IMR-90 (cell line): Measurements from ENCODE around the gene CCKAR. TPM values are rescaled to one million over a fixed set of nuclear protein-coding genes. Genes with fewer than 3 reads are reported as not detected.
A peak's percentile ranks its signal among the peaks of the same experiment; 100 is the strongest.

ENCODE experiments used
- ATAC-seq: fragments of 200-7000 bp; cut with Tn5 transposase; 2 replicates; pipeline ENCODE4 v1.9.1; 2020; ENCODE audit warnings: low read depth, mild to moderate bottlenecking, moderate library complexity
- BruUV-seq: library from RNA; stranded (reverse); fragments of 400-500 nt; replicated peaks from 2 replicates; lab custom pipeline; 2021; lab: Mats Ljungman, UMichigan
- CTCF ChIA-PET: fragments of 300-600 bp; formaldehyde crosslinking; extraction: SDS; loops from one replicate; lab custom pipeline; 2021; ENCODE audit warnings: antibody characterized with exemption; lab: Yijun Ruan, JAX
- POLR2A ChIA-PET: fragments of 300-600 bp; sonication (Branson Sonifier 250); formaldehyde crosslinking; loops from one replicate; lab custom pipeline; 2022; ENCODE audit warnings: antibody characterized with exemption; ENCODE audit not compliant: unreplicated experiment; lab: Charles Lee
- DNase-seq: peaks from one replicate; pipeline ENCODE4 v3.0.0; 2013
- H2AFZ ChIP-seq: replicated peaks from 2 replicates; pipeline ENCODE3; 2013; ENCODE audit warnings: low read length, mild to moderate bottlenecking; ENCODE audit not compliant: poor library complexity
- H2AK5ac ChIP-seq: 2 replicates; pipeline ENCODE4 v1.6.1; 2013; ENCODE audit warnings: low read depth, low read length, inconsistent platforms
- H2AK9ac ChIP-seq: replicated peaks from 2 replicates; pipeline ENCODE3; 2013; ENCODE audit warnings: mild to moderate bottlenecking, low read depth, low read length, moderate library complexity; ENCODE audit not compliant: poor library complexity
- H2BK120ac ChIP-seq: 2 replicates; pipeline ENCODE4 v1.6.1; 2013; ENCODE audit warnings: low read depth, low read length, inconsistent platforms
- H2BK15ac ChIP-seq: 3 replicates; pipeline ENCODE4 v1.6.1; 2013; ENCODE audit warnings: low read depth, low read length, inconsistent platforms
- H2BK20ac ChIP-seq: 2 replicates; pipeline ENCODE4 v1.6.1; 2013; ENCODE audit warnings: low read depth, mild to moderate bottlenecking, inconsistent platforms, low read length, moderate library complexity
- H2BK5ac ChIP-seq: 2 replicates; pipeline ENCODE4 v1.6.1; 2013; ENCODE audit warnings: mild to moderate bottlenecking, low read depth, low read length, inconsistent platforms; ENCODE audit not compliant: poor library complexity, severe bottlenecking
- H3K14ac ChIP-seq: replicated peaks from 2 replicates; pipeline ENCODE4 v1.6.1; 2013; ENCODE audit warnings: low read depth, low read length, inconsistent platforms
- H3K18ac ChIP-seq: 2 replicates; pipeline ENCODE4 v1.6.1; 2013; ENCODE audit warnings: low read depth, low read length, control low read depth
- H3K23ac ChIP-seq: 2 replicates; pipeline ENCODE4 v1.6.1; 2013; ENCODE audit warnings: low read depth, low read length, inconsistent platforms
- H3K27ac ChIP-seq: 2 replicates; pipeline ENCODE4 v1.5.1; 2013; ENCODE audit warnings: mild to moderate bottlenecking, control low read depth, low read length; ENCODE audit not compliant: insufficient read depth
- H3K27me3 ChIP-seq: 2 replicates; pipeline ENCODE4 v1.6.1; 2013; ENCODE audit warnings: low read length; ENCODE audit not compliant: control insufficient read depth, insufficient read depth
- H3K36me3 ChIP-seq: 2 replicates; pipeline ENCODE4 v1.6.1; 2013; ENCODE audit warnings: low read length, mixed read lengths; ENCODE audit not compliant: control insufficient read depth, insufficient read depth
- H3K4ac ChIP-seq: 2 replicates; pipeline ENCODE4 v1.6.1; 2013; ENCODE audit warnings: low read depth, low read length, inconsistent platforms
- H3K4me1 ChIP-seq: 2 replicates; pipeline ENCODE4 v1.6.1; 2013; ENCODE audit warnings: low read length, mixed read lengths; ENCODE audit not compliant: control insufficient read depth, insufficient read depth
- H3K4me2 ChIP-seq: 2 replicates; pipeline ENCODE4 v1.6.1; 2013; ENCODE audit warnings: low read depth, mild to moderate bottlenecking, control low read depth, low read length, moderate library complexity
- H3K4me3 ChIP-seq: 2 replicates; pipeline ENCODE4 v1.5.1; 2013; ENCODE audit warnings: low read depth, mild to moderate bottlenecking, control low read depth, low read length, moderate library complexity; ENCODE audit not compliant: insufficient read depth
- H3K56ac ChIP-seq: 2 replicates; pipeline ENCODE4 v1.6.1; 2013; ENCODE audit warnings: low read length, inconsistent platforms; ENCODE audit not compliant: insufficient read depth; ENCODE audit errors: extremely low read depth
- H3K79me1 ChIP-seq, 2 experiments: 2 replicates each; pipeline ENCODE4 v1.6.1; 2013; ENCODE audit warnings: low read length in 2 of 2, inconsistent platforms in 1 of 2, low read depth in 1 of 2
- H3K9ac ChIP-seq: 2 replicates; pipeline ENCODE4 v1.6.1; 2013; ENCODE audit warnings: low read depth, low read length, control low read depth
- H3K9me1 ChIP-seq: 2 replicates; pipeline ENCODE4 v1.6.1; 2013; ENCODE audit warnings: low read length, inconsistent platforms; ENCODE audit not compliant: insufficient read depth
- H3K9me3 ChIP-seq: 2 replicates; pipeline ENCODE4 v1.6.1; 2013; ENCODE audit warnings: low read length; ENCODE audit not compliant: control insufficient read depth, insufficient read depth
- H4K20me1 ChIP-seq: 2 replicates; pipeline ENCODE4 v1.6.1; 2013; ENCODE audit warnings: low read length, inconsistent platforms; ENCODE audit not compliant: insufficient read depth
- H4K5ac ChIP-seq: 2 replicates; pipeline ENCODE4 v1.6.1; 2013; ENCODE audit warnings: mild to moderate bottlenecking, low read depth, low read length, control low read depth
- H4K8ac ChIP-seq, 2 experiments: 2 replicates each; pipeline ENCODE4 v1.6.1; 2013; ENCODE audit warnings: low read depth in 2 of 2, low read length in 2 of 2, control low read depth in 1 of 2, inconsistent platforms in 1 of 2
- H4K91ac ChIP-seq: 2 replicates; pipeline ENCODE4 v1.6.1; 2013; ENCODE audit warnings: low read depth, low read length, inconsistent platforms; ENCODE audit not compliant: insufficient read depth
- CEBPB ChIP-seq: IDR thresholded peaks from 2 replicates; pipeline ENCODE4 v1.6.1; 2012; ENCODE audit warnings: low read depth, low read length, improper control_type of control experiment
- MXI1 ChIP-seq: IDR thresholded peaks from 2 replicates; pipeline ENCODE4 v1.6.1; 2012; ENCODE audit warnings: low read depth, mild to moderate bottlenecking, low read length, moderate library complexity, borderline replicate concordance
- NFE2L2 ChIP-seq: fragments of 150-350 bp; IDR thresholded peaks from 2 replicates; pipeline ENCODE4 v1.6.1; 2016; ENCODE audit warnings: low read depth, mild to moderate bottlenecking, low read length
- POLR2A ChIP-seq: IDR thresholded peaks from 2 replicates; pipeline ENCODE4 v1.6.1; 2012; ENCODE audit warnings: mild to moderate bottlenecking, low read depth, low read length
- RAD21 ChIP-seq: IDR thresholded peaks from 2 replicates; pipeline ENCODE4 v1.6.1; 2012; ENCODE audit warnings: low read length, improper control_type of control experiment
- RCOR1 ChIP-seq: IDR thresholded peaks from 2 replicates; pipeline ENCODE4 v1.6.1; 2012; ENCODE audit warnings: mild to moderate bottlenecking, low read length, improper control_type of control experiment; ENCODE audit not compliant: insufficient replicate concordance
- SMC3 ChIP-seq: fragments of 150-350 bp; IDR thresholded peaks from 2 replicates; pipeline ENCODE4 v1.6.1; 2016; ENCODE audit warnings: low read depth, mild to moderate bottlenecking, antibody characterized with exemption, low read length, moderate library complexity
- USF2 ChIP-seq: fragments of 150-350 bp; IDR thresholded peaks from 2 replicates; pipeline ENCODE4 v1.6.1; 2017; ENCODE audit warnings: mild to moderate bottlenecking, antibody characterized with exemption, low read length, low read depth
- WGBS, 2 experiments: methylation state at CpG; one replicate each; pipeline versions ENCODE4 v1.1.5 to v1.1.7; 2013; ENCODE audit warnings: missing lambda C conversion rate in 2 of 2; ENCODE audit not compliant: insufficient read length in 1 of 2; ENCODE audit errors: extremely low coverage in 2 of 2; 5-methylcytosine and 5-hydroxymethylcytosine counted together
- dilution Hi-C: fragments of 300-500 bp; cut with HindIII; formaldehyde crosslinking; loops from one replicate; pipeline ENCODE4 v1.14.3; 2018; ENCODE audit warnings: low sequenced_read_pairs; ENCODE audit not compliant: unreplicated experiment
- in situ Hi-C: fragments of 300-500 bp; cut with MboI; formaldehyde crosslinking; loops from 3 replicates; pipeline ENCODE4 v1.14.3; 2019; ENCODE audit warnings: low sequenced_read_pairs, inconsistent platforms, mixed read lengths
- intact Hi-C: fragments of 100-400 bp; cut with micrococcal nuclease; formaldehyde crosslinking; loops from 2 replicates; pipeline ENCODE4 v1.10.0; 2022
- polyA plus RNA-seq, 3 experiments: library from polyadenylated mRNA; depleted of rRNA; stranded (reverse); fragments of >200 nt; gene quantifications; 2 replicates each; pipeline ENCODE4 v1.2.3, GENCODE V29; 2012; ENCODE audit warnings: low replicate concordance in 1 of 3
- total RNA-seq: library from RNA; depleted of rRNA; stranded (reverse); fragments of >200 nt; gene quantifications from 2 replicates; pipeline ENCODE4 v1.2.3, GENCODE V29; 2012

The CCKAR gene
- total and polyA plus RNA-seq, 2 of the 4 experiments (the other 2 are of a cell fraction) = not detected

- H4K5ac ChIP-seq = no peak overlapping the region
- no peaks in the 10 kb centered on the region for H3K9me1 ChIP-seq
- POLR2A ChIA-PET = no interaction called here
- DNase-seq = no peak
- no peak overlapping the region for H2BK20ac ChIP-seq
- H2AK9ac ChIP-seq = no peak overlapping the region
- TF ChIP-seq NFE2L2 = no peak
- TF ChIP-seq SMC3 = no peak
- no peak for TF ChIP-seq MXI1
- TF ChIP-seq USF2 = no peak
- TF ChIP-seq POLR2A = no peak
- TF ChIP-seq RAD21 = no peak
- no peak for TF ChIP-seq CEBPB
- no peak for TF ChIP-seq RCOR1
- H4K20me1 ChIP-seq = no peaks in the 10 kb centered on the region
- H3K4me1 ChIP-seq = no peaks in the 10 kb centered on the region
- peaks cover 3% of the 10 kb centered on the region; the same call in 1 of the 2 replicates for H3K9me3 ChIP-seq
- H3K23ac ChIP-seq = no peak overlapping the region
- H3K4me3 ChIP-seq = no peak overlapping the region
- H3K56ac ChIP-seq = no peak overlapping the region
- dilution Hi-C loops (no loop called here), in situ Hi-C loops (no loop called here), intact Hi-C loops (no loop called here)
- no TSS peak for BruUV-seq
- no peaks in the 10 kb centered on the region for H3K36me3 ChIP-seq
- CTCF ChIA-PET = interaction anchor here (0.8 to 0.9 kb wide), 2 partner anchors 36 to 175 kb away, joined by 3 read pairs; no protein-coding TSS in a partner anchor
- no peak overlapping the region for H2BK15ac ChIP-seq
- no peak overlapping the region for H4K8ac ChIP-seq
- WGBS, 2 experiments = 76% methylated on average over 2 of the region's 8 CpGs; no CpG with 5 or more reads in 1 of the 2 experiments
- no peak overlapping the region for H2BK120ac ChIP-seq
- H3K18ac ChIP-seq = no peak overlapping the region
- 0 out of 2 replicates have a peak overlapping the region, but pooled peaks have one; percentile 15 for H2AK5ac ChIP-seq
- H2BK5ac ChIP-seq = no peak overlapping the region
- no peak overlapping the region for H3K14ac ChIP-seq
- no peak overlapping the region for H3K9ac ChIP-seq
- H2AFZ ChIP-seq = no peak overlapping the region
- H3K79me1 ChIP-seq = no peaks in the 10 kb centered on the region
- peaks cover 11% of the 10 kb centered on the region for H3K27me3 ChIP-seq
- no peak overlapping the region for H3K4ac ChIP-seq
- no peak overlapping the region for H3K4me2 ChIP-seq
- no peak overlapping the region for H3K27ac ChIP-seq
- no peak for ATAC-seq
- H4K91ac ChIP-seq = no peak overlapping the region
Observed at GRCh38 chr4:26496207-26496783, 6.0 kb upstream of the CCKAR start.
